Activated gamma-delta T cell treated with Interleukin-2 at 50 U/mL for 16 hours (primary cell): Measurements from ENCODE around the gene PTPN4.

Experiments used
- DNase-seq: peaks from one replicate; pipeline ENCODE4 v3.0.0-alpha.2; 2020

Gene PTPN4

DNA sequence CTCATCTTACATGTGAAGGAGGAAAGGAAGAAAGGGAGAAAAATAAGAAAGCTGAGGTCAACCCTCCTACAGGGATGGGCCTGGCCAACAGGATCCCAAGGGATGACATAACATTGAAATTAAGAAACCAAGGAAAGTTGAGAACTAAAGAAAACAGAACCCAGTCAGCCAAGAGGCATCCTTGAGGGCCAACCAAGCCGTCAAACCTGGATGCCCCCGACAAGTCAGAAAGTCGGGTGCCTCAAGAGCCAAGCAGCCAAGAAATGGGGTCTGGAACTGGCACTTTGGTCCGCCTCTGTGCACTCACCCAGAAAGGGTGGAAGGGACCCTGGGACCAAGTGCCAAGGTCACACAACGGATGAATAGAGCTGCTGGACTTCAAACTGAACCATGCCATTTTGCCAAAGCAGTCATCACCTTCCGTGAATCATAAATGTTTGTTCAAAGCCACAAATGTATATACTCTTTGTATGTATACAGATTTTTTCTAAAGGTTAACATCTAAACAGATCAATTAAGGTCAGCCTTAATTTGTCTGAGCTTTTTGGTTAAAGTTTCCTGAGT lies 27.0 kb upstream of the PTPN4 start:
- no peak for DNase-seq

DNA sequence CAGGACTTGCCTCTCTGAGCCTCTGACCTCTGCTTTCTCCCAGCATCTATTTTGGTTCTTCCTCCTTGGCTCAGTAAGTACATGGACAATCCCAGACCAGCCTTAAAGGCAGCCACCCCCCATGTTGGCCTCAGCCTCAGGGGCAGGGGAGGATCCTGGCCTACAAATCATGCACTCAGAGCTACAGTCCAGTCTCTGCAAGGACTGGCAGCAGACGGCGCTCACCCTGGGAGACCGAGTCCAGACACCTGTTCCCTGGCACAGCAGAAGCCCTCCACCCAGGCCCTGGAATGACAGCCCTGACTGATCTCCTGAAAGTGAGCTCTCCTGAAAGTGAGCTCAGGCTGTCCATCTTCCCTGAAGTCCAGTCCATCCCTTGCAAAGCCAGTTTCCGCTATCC lies 25.7 kb upstream of the PTPN4 start:
- no peak for DNase-seq

DNA sequence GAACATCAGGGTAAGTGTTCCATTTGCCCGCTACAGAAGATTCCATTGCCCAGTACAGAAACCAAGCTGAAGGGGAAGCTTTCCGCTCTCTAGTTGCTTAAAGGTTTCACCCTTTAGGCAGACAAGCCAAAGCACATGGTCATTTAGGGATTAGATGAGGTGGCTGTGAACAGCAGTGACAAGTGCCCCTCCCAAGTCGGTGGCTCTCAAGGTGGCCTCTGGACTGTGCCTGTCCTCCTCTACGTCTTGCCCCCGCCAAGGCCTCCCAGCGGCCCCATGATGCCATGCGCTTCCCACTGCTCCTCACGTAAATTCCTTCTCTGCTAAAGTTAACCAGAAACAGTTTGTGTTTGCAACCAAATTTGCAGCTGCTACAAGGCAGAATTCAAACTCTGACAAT lies 24.2 kb upstream of the PTPN4 start:
- no peak for DNase-seq

DNA sequence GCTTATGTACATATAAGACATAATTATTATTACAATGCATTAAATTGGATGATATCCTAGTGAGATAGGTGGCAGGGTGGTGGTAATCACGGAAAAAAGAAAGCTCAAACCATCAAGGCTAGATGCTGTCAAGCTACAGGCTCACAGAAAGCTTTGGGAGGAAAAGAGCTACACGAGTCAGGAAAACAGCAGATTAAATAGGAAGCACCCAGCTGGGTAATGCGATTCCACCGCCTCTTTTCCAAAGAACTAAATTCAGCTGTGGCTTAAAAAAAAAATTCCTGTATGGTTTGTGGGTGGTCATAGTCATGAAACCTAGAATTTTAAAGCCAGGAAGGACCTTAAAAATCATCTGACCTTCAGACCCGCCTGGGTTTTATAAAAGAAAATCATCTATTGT lies 23.7 kb upstream of the PTPN4 start:
- no peak for DNase-seq

DNA sequence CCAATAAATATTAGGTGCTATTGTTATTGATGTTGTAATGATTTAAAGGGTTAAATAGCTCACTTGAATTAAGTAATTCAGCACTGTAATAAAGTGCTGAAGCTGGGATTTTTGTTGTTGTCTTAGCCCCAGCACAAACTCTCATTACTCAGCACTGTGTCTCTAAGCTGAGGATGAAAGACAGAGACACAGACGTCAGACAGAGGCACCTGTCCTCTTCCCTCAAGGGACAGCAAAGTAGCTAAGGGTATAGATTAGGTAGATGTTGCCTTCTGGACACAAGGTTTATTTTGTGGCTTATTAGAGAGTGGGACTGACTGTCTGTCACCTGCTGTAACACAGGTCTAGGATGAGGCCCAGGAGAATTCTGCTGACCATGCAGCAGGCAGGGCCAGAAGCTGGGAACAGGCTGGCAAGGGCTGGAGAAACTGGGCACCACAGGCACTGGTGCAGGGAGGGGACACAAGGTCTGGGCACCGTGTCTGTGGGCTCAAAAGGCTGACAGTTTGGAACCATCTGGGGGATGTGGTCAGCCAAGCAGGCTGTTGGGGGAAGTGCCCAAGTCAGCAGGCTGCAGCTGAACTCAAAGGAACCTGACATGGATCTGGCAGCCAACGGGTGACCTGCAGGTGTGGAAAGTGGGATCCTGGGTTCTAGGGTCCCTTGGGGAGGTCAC lies 20.0 kb upstream of the PTPN4 start:
- no peak for DNase-seq

DNA sequence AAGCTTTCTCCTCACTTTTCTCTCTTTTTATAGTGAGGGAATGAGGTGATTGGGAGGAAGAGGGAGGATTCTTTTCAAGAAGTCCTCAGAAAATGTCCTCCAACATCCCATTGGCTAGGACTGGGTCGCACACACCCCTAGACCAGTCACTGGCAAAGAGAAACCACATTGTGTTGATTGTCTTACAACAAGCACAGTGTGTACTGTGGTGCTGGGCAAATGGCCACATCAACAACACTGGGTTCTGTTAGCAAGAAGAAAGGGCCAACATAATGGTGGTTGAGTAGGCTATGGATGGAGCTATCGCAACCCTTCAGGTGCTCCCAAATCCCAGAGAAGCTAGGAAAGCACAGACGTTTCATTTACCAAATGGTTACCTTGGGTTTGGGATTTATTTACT lies 18.7 kb upstream of the PTPN4 start:
- DNase-seq: no peak

DNA sequence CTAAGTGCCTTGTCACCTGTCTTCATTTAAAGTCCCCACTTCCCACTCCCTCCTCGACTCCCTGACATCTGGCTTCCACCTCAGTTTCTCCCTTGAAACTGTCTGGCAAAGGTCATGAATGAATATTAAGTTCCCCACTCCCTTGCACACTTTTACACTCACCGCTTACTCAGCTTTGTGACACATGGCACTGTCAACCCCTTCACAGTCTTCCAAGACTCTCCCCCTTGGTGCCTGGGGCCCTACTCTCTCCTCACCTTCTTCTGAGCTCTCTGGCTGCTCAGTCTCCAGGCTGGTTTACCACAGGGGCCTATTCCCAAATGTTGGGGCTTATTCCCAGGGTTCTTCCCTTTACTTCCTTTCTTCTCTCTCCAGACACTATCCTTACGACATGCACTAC lies 17.9 kb upstream of the PTPN4 start:
- DNase-seq: no peak

DNA sequence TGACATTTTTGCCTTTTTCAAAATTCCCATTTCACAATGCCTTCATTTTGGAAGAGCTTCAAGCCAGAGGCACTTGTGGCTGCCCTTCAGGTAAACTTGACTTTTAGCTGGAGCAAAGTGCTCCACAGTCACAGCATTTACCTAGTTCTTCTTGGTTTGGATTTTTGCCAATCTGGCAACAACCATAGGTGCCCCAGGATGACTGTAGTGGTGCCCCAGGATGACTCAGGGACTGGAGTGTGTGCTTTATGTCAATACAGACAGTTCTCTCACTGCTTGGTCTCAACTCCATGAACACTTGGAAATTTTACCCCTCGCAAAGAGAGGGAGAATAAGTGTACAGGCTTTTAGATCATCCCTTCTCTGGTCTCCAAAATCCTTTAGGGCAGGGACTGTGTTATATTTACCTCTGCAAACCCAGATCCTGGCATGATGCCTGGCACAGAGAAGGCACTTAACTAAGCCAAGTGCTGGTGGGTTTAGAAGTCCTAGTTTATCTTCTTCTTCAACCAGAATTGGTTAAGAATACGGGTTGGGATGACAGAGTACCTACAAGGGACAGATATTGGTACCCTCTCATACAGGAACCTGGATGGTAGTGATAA lies 15.3 kb upstream of the PTPN4 start:
- DNase-seq: no peak

DNA sequence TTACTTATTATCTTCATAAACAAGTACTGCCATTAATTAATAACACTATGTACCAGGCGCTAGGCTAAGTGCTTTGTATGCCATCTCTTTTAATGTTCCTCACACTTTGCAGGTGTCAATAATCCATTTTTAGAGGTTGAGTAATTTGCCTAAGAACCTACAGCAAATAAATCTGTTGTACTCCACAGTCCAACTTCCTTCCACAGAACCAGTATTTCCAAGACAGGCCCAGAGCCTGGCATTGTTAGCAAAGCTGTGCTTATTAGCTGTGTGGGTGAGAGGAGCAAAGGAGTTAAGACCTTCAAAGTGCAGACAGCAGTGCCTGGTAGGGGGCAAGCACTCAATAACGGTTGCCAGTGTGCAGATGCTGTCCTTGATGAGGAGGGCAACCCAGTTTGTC lies 14.2 kb upstream of the PTPN4 start:
- no peak for DNase-seq

DNA sequence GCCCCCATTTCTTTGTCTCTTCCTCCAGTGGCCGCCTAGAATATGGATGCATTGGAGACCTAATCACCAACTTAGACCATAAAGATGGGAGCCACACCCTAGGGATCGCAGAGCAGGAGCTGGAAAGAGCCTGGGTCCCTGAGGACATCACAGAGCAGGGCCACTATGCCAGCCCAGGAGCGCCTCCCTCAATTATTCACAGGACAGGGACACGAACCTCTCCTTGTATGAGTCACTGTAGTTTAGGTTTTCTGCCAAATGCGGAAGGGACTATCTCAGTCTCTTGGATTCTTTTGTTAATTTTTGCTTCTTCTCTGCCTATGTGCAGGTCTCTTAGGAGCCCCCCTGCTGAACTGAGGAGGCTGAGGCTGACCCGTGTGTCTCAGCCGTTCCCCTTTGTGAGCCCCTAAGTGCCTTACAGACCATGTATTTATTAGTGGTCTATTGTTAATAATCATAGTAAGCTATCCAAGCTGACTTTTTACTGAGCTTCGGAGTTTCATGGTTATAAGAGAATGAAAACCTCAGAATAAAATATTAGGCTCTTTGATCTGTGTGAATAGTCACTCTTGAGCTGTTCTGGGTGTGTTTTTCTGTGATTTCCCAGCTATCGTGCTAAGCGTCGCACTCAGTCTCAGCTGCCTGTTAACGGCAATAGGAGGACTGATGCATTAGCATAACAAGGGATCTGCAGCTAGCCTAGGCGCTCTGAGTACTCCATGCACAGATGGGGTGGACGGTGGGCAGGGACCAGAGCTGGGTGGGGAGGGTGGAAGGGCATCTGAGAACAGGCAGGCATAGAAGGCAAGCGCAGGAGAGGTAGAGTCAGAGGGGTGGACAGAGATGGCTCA lies 12.7 kb upstream of the PTPN4 start:
- DNase-seq: no peak

DNA sequence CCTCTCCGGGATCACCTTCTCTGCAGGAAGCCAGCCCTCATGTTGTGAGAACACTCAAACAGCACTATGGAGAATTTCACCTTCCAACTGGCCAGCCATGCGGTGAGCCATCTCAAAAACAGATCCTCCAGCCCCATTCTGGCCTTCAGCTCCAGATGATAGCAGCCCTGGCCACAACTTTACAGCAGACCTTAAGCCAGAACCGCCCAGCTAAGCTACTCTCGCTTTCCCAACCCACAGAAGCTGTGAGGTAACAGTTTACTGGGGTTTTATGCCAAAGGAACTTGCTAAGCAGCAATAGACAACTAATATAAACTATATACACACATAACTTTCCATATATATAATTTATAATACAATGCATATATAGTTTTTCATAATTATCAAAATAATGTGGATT lies 11.6 kb upstream of the PTPN4 start:
- DNase-seq: no peak

DNA sequence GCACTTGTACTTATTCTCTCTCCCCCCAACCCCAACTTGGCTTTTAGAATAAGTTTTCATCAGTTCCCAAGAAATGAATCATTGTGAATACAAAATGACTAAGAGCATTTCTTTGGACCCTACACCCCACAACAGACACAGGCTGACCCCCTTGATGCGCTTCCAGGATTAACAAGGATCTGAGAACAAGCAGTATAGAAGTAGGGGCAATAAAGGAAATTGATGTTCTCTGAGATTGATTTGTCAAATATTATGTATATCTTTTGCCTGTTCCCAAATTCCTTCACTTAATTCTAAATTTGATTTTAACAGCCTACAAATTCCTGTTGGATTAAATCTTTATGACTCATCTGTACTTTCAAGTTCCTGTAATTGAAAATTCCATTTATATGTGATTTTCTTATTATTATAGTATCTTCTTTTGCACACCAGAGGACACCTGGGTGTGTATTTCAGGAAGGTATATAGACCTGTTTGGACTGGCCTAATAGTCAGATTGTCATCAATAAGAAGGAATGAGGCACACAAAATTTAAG lies 10.2 kb upstream of the PTPN4 start:
- no peak for DNase-seq

DNA sequence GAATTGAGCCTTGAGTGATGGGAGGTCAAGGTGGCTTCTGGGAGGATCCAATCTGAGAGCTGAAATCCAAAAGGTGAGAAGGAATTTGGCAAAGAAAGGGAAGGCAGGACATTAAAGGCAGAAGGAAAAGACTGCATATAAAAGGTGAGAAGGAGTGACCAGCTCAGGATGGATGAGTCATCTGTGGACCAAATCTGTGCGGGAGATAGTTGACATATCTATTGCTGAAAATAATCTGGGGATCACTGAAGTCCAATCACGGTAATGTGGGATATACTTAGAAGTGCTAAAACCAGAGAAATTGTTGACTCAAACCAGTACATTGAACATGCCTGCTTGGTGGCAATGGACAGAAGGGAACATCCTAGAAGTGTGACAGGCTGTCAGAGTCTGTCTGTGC lies 8.0 kb upstream of the PTPN4 start:
- DNase-seq: no peak

DNA sequence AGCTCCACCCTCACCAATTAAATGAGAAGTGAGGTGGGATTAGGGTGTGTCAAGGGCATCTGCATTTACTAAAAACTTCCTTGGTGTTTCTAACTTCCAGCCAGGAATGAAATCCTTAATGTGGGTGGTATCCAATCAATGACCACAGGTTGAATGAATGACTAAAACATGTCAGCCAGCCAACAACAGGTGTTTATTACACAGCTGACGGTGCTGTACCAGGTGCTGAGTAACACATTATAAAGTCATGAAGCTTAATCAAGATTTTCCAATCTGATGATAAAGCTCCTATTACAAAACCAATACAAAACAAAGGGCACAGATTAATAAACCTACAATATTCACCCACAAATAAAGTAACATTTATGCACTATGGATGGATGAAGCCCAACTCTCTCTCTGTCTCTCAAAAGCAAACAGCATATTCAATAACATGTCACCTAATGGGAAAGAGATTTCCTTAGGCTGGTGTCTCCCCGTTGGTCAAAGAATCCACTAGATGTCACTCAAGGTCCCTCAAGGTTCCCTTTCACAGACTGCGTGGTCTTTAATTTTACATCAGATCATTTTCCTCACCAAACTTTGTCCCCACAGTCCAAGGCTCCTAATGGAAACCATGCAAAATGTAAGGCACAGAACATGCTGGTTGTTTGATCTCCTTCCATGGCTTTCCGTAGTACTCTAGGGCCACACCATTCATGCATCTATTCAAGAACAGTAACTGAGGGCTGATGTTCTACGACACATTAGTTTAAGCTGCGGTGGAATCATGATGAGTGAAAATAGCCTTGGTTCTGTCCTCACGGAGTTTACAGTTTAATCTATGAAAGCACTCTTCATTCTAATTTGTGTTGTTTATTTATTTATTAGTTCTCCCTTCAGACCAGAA lies 6.4 kb upstream of the PTPN4 start:
- DNase-seq: peak; percentile 31

DNA sequence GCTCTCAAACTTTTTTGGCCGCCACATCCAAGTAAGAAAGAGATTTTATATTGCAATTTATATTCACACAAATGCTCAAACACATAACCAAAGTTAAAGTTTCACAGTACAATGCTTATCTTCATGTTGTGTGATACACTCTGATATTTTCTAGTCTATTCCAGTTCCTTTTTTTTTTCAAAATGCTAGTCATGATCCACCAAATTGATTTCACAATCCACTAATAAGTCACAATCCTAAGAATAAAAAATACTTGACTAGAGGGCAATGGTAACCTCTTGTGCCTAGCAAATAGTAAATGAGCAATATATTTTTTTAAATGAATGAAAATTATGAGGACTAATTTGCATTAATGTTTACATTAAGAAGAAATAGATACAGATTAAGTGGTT lies 5.8 kb upstream of the PTPN4 start:
- DNase-seq: no peak

DNA sequence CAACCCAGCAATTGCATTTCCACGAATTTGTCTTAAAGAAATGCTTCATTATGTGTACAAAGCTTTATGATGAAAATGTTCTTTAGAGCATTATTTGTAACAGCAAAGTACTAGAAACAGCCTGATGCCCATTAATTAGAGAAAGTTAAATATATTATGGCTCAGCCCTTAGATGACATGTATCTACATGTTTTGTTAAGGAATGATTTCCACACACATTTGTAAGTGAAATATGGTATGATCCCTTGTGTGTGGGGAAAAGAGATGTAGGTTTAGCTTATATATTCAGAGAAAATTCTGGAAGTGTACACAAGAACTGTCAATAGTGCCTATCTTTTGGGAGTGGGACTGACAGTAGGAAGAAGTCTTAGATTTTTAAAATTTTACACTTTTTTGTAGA lies 3.8 kb upstream of the PTPN4 start:
- no peak for DNase-seq

DNA sequence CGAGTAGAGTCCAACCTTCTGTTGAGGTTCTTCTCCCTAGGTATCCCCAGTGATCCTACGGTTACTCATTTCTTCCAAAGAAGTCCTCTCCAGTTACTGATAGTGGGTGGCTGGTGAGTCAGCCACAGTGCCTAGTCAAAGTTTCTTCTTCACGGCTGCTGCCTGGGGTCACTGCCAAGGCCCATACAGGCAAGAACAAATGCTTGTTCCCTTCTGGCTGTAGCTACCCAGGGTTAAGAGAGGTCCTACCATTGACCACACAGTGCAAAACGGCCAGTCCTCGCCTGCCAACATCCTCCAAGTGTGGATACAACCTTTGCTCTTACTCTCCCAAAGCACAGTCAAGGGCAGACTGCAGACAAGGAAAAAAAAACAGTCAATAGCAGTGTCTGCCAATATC lies 2.9 kb upstream of the PTPN4 start:
- DNase-seq: no peak

DNA sequence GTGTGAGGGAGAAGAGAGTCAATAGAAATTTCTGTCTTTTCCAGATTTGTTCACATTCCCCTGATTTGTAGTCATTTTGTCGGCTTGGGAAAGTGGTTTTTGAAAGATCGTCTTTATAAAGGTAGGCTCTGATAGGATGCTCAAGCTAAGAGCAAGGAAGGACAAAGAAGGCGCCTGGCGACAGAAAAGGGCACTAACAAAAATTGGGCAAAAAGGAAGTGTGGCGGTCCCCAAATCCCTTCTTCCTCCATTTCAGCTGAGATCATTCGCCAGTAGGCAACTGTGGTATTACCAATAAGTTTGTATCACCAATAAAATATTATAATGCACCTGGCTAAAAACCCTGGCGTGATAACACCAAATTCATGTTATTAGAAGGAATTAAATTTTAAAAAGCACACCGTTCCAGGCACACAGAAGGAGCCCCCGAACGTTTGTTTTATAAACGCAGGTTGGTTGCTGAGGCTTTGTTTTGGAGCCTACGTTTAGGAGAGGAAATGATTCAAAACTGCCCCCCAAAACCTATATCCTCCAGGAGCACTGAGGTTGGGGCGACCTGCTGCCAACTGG lies 756 bp upstream of the PTPN4 start:
- DNase-seq: no peak

DNA sequence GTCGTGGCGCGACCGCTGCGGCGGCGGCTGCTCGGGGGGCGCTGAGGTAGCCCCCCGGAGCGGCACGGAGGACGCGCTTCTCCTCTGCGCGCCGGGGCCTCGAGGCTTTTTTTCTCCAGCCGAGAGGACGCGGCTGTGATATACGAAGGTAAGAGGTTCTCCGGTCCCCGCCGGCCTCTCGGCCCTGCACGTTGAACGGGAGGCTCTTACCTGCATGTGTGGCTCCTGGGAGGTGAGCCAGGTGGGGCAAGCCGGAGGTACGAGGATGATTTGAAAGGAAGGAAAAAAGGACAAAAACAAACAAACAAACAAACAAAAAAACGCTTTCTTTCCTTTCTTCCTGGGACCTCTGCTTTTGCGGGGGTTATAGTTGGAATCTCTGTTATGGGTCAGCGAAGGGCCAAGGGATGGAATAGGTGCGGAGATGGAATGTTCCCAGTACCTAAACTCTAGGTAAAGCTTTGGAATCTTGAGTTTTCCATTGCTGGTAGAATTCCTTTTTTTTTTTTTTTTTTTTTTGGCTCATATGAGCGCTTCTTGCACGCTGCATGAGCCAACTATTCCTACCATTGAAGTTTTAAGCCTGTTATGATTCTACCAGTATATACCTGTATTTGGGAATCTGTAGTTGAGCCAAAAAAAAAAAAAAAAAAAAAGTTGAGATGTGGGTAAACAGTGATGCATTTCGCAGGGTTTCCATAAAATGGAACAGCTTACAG lies 674 bp downstream of the PTPN4 start:
- no peak for DNase-seq

DNA sequence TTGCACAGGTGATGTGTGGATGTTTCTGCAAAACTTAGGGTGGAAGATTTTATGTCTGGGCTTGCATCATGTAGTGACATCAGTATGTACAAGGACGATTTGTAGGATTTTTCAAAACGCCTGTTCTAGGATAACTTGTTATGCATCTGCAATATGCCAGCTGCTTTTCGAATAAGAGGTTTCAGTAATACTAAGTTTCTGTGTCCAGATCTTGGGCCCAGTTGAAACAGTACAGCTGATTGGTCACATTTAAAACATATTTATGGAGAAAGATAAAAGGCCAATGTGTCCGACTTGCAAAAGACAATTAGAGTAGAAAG lies 1.2 kb downstream of the PTPN4 start:
- no peak for DNase-seq

DNA sequence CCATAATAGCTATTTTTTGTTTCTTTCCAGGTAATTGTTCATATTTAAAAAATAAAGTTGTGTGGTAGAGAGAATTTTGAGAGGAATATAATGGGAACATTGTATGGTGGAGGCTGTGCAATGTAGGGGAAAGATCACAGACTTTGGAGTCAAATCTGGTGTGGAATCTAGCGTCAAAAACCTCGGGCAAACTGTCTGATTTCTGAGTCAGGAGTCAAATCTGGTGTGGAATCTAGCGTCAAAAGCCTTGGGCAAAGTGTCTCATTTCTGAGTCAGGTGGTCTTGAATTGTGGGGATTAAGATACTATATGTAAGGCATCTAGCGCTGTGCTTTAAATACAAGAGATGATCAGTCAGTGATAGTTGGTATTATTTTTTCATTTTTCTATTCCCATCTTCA lies 5.1 kb downstream of the PTPN4 start:
- DNase-seq: no peak
